Retina (tissue), 1 donor: Measurements from ENCODE around the gene WWC1.
"Not testable (repeated sequence)": the region's sequence is repeated elsewhere in the genome, so short reads cannot be mapped to it uniquely, and the experiment has no call there.

Experiments
- DNase-seq: peaks from one replicate; pipeline ENCODE4 v3.0.0-alpha.2; 2016

Gene WWC1

DNA sequence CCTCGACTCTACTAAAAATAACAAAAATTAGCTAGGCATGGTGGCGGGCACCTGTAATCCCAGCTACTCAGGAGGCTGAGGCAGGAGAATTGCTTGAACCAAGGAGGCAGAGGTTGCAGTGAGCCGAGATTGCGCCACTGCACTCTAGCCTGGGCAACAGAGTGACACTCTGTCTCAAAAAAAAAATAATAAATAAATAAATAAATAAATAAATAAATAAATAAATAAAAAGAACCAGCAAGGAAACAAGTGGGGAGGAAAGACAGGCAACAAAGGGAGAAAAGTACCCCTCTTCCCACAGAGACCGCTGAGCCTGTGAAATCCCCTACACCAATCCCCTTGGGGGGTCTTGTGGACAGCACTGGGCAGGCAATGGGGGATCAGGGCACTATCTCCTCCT lies 4.6 kb upstream of the WWC1 start:
- DNase-seq, result not testable (repeated sequence)

DNA sequence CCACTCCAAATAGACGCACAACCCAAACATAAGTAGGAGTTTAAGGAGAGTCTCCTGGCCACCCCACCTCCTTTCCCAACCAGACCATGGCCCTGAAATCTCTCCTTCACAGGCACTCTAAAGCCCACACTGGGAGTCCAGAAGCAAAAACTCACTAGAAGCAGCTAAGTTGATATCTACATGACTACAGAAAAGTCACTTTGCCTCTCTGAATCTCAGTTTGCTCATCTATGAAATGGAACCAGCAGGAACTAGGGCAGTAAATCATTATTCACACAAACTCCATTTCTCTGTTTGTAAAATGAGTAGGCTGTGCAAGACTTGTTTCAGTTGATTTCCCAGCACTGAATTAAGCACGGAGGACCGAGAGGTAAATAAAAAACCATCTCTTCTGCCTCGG lies 4.1 kb upstream of the WWC1 start:
- no peak for DNase-seq

DNA sequence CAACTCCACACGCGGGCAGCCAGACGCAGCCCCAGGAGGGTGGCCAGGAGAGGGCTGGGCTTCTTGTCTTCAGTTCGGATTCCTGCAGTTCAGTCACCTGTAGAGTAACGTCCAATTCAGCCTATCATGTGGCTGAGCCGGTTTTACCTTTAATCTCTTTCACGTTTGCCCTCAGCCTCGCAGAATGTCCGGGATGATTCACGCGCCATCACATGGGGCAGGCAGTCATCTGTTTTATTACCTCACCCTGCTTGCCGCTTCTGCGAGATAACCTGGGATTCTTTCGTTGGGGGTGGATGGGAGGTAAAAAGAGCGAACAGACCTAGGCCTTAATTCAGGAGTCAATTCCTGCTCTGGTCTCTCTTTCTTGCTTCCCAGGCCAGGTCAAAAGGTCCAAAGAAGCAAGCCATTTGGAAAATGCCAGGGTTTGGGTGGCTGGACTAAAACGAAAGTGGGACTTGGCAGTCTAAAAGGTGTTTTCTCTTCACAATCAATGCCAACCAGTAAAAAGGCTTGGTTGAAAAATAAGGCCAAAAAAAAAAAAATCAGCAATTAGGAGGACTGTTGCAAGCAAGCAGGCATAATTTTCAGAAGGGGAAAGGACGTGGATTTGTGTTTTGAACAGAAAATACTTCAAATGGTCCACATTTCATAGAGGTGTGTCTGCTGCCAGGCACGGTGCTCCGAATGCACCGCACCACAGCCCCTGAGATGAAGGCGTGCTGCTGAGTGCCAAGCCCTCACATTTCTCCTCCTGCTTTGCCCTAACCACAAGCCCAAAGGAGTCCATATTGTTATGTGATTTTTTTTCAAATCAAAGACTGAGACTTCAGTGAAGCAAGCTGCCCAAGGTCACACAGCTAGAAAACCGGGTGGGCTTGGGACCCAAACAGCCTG lies 2.8 kb upstream of the WWC1 start:
- no peak for DNase-seq

DNA sequence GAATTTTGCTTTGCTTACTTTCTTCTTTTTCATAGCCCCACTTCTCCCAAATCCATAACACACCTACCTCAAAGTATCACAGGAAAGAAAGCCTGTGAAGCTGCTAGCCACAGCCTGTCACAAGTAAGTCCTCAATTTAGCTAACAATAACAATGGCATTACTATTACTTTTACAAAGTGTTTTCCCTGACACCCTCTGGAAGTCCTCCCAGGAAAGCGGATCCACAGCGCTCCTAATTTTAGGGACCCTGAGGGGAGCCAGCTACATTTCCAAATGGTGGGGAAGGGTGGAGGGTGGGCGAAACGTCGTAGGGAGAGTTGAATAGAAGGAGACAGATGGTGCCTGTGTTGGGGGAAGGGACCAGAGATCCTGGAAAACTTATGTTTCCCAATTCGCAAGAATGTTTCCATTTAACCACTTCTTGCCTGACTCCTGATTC lies 523 bp upstream of the WWC1 start:
- DNase-seq, result no peak

DNA sequence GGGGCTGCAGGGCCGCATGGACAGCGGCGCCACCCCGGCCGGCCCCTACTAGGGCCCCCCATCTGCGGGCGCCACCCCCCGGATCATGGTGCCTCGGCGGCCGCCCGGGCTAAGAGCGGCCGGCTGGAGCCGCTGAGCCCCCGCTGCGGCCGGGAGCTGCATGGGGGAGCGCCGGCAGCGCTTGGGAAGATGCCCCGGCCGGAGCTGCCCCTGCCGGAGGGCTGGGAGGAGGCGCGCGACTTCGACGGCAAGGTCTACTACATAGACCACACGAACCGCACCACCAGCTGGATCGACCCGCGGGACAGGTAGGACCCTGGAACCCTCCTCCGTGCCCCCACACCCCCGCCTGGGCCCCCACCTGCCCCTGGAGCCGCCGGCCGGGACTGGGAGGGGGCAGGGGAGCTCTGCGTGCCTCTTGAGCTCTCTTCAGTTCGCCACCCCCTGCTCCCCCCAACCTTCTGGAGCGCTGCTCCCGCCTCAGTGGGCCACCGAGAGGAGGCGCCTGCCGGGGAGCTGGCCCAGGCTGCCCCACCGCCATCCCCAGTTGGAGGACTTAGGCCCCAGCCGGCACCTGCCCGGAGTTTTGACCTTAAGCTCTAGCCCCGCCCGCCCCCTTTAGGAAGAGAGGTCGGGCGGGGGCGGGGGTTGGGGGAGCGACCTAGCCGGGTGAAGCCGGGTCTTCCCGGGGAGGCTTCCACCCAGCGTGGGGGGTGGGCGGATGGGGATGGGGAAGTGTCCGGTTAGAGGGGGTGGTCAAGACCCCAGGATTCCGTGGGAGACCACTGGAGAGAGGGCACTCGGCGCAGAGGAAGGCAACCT lies 730 bp downstream of the WWC1 start:
- peak; percentile 52 for DNase-seq

DNA sequence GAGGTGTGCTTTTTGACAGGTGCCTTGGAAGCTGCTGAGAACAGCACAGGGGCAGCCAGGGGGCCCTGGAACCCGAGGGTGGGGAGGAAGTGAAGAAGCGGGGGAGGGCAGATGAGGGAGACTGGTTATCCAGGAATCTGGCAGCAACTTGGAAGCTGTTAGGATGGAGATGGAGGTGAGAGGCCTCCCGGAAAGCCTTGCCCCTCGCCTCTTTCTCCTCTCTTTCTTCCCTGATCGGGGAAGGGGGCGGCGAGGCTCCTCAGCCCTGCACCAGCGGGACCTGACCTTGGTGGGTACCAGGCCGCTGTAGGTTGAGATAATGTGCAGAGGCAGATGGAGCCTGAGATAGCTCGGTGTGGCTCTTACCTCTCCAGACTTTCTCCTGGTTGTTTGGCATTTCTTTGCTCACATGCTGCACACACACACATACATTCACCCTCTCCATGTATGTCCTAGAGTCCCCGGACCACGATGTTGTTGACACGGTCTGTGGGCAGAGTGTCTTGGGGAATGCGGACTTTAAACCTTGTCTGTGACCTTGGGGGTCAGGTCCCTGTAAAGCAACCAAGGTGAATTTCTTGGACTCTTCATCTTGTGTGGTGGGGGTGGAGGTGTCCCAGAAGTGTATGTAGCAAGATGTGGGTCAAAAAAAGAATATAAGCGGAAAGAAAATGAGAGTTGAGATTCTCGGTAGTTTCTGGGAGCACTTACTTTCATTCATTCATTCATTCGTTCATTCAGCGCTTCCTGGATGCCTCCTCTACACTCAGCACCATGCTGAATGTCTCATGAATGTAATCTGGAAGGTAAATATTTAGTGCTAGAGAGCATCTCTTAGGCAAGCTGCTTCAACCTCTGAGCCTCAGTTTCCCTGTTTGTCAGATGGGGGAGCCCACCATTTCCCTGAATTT lies 1.6 kb downstream of the WWC1 start:
- no peak for DNase-seq

DNA sequence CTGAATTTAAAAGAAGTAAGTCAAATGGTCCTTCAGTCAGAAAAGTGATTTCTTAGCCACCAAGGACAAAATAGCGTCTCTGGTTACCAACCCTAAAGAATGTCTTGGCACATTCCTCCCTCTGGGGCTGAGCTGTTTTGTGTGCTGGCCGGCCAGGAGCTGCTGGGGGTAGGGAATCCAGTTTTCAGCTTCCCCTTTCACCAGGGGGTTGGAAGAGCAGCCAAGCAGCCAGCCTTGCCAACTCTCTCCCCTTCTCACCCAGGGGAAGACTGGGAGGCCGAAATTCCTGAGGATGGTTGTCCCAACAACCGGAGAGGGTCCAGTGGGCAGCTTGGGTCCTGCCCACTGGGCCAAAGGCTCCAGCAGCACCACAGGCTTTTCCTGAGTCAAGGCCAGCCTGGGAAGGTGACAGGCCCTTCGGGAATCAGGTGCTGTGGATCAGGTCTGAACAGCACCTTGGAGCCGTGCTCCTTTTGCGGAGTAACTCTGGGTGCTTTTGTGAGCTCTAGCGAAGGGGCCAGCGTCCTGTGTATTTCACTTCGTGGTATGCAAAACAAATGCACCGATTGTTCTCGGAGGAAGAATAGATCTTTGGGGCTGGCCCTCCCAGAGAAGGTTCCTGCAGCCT lies 4.2 kb downstream of the WWC1 start:
- peak; percentile 62 for DNase-seq

DNA sequence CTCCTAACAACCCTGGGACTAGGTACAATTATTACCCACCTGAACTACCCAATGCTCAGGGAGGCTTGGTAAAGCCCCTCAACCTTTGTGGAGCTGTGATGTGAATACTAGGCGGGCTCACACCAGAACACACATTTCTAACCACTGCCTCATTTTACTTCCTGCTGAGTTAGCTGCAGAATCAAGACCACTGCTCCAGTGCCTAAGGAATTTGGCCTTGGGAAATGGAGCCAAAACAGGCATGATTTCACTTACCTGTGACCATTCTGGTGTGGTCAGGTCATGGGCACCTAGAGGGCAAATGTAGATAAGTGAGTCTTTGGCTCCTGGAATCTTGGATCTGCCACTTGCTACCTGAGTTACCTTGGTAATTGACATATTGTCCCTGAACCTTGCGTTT lies 5.2 kb downstream of the WWC1 start:
- no peak for DNase-seq

DNA sequence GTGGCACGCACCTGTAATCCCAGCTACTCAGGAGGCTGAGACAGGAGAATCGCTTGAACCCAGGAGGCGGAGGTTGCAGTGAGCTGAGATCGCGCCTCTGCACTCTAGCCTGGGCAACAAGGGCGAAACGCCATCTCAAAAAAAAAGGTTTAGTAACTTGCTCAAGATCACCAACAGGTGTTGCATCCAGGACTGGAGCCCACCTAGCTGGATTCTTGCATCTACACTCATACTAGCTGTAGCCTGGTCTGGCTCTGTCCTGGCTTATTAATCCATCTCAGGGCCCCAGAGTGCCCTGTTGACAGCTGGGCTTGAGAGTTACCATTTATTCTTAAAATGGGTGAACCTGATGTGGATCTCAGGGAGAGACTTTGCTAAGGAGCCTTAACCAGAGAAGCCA lies 7.5 kb downstream of the WWC1 start:
- no peak for DNase-seq

DNA sequence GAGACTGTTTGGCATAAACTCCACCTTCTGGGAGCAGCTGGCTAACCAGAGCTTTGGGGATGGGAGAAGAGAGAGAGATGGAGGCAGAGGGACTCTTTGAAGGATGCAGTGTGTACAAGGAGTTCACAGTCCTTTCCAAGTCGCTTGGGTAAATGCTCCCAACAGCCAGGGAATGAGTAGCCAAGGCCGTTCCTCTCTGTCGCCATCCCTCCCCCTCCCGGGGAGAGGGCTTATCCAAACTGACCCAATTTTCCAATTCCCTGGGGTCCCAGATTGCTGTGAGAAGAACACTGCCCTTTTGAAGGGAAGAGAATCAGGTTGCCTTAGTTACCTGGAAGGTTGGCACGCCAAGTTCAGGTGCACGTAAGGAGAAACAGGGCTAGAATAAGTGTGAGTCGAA lies 7.9 kb downstream of the WWC1 start:
- no peak for DNase-seq

DNA sequence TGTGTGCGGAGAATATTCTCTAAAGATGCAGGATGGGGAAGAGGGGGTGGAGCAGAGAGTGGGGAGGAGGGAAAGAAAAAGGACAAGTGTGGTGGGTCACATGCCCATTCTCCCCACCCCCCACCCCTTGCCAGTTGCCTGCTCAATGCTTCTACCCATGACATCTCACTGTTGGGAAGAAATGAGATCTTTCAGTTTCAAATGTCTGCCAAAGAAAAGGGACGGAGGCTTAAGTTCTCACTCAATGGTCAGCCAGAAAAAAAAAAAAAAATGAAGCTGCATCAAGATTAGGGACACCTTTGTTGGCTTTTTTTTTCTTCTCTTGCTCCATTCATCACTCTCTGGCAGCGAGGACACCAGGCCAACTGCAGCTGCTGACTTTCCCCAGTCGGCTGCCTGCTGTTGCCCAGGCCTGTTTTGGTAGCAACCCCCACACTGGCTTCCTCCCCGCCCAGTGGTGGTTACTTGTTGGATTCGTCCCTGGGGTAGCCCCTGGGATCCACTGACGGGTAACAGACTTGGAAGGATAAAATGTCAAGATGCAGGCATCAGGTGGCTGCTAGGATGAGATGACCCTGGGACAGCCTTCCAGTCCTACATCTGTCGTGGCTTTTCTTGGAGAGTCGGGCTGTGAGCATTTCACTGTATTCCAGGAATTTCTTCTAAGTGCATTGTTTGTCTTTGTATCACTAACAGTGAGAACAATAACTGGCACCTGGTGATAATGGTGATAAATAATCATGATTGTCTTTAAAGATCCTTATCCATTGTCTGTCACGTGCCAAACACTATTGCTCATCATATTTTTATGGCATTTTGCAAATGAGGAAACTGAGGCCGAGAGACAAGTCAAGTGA lies 9.1 kb downstream of the WWC1 start:
- DNase-seq, result no peak

DNA sequence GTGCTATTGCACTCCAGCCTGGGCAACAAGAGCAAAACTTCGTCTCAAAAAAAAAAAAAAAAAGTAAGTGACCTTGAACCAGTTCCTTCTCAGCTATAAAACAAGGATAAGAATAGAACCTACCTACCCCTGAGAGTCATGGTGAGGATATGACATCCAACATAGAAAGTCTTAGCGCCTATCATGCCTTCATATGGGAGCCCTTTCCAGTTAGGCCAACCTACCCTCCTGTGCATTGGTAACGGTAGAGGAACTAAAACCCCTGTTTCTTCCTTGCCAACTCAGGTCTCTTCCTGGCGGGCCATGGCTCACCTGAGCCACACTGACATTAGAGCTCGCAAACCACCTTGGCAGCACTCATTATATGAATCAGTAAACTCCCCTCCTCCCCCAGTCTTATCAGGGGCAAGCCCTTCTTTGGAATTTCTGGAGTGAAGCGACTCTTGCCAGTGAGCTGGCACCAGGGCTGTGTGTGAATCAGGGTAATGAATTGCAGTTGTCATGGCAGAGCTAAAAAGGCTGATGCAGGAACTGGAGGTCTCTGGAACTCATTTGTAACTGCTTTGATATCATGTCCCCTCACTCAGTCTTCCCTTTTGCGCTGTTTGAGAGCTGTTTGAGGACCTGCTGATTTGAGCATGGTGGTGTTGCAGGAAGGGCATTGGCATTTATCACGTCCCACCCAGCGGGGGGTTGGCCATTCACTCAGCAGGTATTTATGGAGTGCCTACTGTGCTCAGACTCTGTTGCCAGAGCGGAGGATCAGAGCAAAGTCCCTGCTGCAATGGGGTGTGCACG lies 10.3 kb downstream of the WWC1 start:
- no peak for DNase-seq

DNA sequence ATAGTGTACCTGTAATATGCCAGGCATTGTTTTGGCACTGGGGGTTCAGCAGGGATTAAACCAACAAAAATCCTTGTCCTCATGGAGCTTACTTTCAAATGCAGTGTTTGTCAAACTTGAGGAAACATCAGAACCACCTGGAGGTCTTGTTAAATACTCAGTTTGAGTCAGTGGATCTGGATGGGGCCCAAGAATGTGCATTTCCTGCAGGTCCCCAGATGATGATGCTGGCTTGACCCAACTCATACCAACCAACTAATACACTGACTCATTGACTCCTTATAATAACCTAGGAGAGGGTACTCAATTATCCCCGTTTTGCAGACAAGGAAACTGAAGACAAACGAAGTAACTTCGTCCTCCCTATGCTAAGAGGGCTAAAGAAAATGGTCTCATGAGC lies 11.3 kb downstream of the WWC1 start:
- no peak for DNase-seq

DNA sequence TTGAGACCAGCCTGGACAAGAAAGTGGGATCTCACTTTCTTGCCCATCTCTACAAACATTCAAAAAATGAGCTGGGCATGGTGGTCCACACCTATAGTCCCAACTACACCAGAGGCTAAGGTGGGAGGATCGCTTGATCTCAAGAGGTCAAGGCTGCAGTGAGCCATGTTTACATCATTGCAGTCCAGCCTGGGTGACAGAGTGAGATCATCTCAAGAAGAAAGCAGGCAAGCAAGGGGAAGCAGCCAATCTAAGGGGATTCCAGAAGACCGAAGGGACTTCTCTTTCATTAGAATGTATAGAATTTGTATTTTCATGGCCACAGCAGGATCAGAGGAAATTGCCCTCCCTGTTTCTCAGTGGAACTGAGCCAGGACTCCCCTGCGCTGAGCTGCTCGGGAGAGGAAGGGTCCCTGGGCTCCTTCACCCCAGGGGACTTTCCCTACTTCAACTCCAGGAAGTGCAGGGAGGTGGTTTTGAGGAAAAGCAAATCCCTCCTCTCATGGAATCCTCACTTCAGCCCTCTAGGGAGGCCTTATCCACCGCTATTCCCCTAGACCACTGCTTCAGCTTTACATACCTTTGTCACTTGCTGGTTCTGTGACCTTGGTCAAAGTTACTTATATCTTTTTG lies 12.1 kb downstream of the WWC1 start:
- DNase-seq, result no peak

DNA sequence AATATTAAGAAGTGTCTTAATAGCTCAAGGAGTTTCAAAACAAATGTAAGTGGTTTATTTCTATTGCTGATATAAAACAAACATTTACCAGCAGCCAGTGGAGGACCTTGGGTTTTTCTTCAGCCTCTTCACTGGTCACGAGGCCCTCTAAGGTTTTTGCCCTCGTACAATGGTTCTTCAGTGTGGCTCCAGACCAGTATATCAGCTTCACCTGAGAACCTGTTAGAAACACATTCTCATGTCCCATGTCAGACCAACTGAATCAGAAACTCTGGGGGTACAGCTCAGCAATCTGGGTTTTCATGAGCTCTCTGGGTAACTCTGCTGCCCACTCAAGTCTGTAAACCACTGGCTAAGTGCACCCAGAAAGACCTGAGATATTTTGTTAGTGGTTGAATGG lies 12.9 kb downstream of the WWC1 start:
- DNase-seq, result no peak

DNA sequence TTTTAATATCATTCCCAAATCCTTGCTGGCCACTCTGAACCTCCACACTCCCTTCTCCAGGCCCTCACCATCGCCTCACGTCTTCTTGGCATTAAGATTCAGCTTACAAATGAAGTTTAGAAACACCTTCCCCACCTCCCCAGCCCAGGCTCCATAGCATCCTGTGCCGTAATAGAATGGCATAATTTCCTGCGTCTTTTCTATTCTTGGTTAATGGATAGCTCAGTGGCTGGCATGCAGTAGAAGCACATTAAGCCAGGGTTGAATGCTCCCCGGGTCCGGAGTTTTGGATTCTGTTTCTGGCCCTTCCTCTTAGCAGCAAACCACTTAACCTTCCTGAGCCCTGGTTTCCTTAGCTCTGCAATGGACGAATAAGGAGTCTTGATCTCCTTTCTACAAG lies 13.8 kb downstream of the WWC1 start:
- DNase-seq, result no peak

DNA sequence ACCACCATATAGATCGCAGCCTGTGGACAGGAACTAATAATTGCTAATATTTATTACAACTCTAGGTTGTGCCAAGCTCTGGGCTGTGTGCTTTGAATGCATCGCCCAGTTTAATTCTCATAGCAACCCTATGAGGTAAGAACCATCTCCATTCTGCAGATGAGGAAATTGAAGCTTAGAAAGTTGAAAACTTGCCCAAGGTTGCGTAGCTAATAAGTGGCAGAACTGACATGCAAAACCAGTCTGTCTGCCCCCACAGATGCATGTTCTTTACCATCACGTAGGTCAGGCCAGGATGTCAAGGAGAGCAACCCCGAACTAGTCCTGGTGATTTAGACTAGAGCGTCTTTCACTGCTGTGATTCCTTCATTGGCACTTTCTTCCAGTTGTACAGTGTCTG lies 15.6 kb downstream of the WWC1 start:
- DNase-seq, result no peak

DNA sequence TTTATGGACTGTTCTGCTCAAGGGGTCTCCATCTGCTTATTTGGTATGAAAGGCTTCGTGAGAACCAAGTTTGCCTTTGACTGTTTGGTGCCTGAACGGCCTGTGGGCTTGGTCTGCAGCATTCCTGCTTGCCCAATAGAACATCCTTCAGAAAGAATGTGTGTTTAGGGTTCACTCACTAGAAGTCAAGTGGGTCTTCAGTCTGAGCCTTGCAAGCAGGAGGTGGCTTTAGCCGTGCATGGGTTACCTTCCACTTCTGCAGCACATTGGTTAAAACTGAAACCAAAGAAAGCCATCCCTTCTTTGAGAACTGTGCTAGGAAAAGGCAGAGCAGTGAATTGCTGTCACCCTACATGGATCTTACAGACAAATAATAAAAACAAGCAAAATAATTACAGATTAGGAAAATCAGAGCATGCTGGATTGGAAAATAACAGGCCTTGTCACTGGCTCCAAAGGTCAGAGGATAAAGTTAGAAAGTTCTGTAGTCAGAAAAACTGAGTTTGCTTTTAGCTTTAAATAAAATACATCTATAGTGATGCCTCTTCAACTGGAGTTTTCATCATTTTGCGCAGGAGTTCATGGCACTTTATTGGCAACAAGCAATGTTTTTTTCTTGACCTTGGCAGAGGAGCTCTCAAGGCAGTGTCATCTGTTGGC lies 16.6 kb downstream of the WWC1 start:
- DNase-seq, result no peak

DNA sequence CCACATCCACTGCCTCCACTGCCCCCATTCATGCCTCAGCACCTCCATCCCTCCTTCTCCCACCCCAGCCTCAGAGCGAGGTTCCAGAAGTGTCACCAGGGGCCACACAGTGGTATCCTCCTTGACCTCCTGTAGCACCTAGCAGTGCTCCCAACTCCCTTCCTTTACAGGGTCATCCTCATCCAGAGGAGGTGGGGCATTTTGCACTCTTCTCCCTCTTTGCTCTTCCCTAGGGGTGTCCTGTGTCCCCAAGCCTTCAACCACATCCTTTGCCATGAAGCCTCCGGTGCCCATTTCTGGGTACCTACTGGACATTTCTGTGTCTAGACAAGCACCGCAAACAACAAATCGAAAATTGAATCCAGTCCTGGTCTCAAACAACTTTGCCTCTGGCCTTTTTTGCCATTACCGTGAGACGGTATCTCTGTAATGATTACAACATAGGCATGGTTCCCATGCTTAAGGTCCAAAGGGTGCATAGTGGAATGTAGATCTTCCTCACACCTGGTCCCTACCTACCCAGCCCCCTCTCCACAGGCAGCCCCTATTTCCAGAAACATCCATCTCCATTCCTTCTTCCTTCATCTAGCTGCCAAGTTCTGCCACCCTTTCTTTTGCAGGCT lies 17.6 kb downstream of the WWC1 start:
- DNase-seq, result no peak
